LNCaP clone FGC (cell line): ENCODE data around the gene ARHGAP21.

ENCODE experiments used
- DNase-seq: peaks from one replicate; pipeline ENCODE4 v3.0.0-alpha.2; 2011; ENCODE audit warnings: low read depth
- H3K4me3 ChIP-seq: 2 replicates; pipeline ENCODE4 v1.5.1; 2011; ENCODE audit warnings: mild to moderate bottlenecking, low read depth, low read length, control low read depth
- TF ChIP-seq, protein P1 (sequence below): IDR thresholded peaks from 2 replicates; pipeline ENCODE4 v1.5.1; 2012; ENCODE audit warnings: mild to moderate bottlenecking; ENCODE audit not compliant: control insufficient read depth, insufficient read depth; ENCODE audit errors: extremely low read depth

ARHGAP21 gene

DNA sequence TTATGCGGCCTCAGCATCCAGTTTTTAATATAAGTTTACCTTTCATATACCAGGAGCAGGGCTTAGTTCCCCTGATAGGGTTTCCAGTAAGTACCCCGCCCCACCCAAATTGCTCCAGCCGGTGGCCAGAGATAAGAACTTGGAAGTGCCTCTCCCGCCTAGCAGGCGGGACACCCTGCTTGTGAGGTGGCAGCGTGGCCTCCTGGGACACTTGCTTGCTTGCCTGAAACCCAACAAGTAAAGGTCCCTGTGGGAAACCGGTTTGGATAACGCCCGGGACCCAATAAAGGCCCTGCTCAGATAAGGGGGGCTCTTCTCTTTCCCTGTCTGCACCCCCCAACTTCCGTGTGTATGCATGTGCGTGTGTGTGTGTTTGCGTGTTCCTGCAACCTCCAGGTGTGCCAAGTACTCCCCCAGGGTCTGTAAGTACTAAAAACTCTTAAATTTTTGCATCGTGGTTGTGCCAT, 154.3 kb downstream of the ARHGAP21 start:
- no peak overlapping the region for H3K4me3 ChIP-seq
- TF ChIP-seq, protein P1, sequence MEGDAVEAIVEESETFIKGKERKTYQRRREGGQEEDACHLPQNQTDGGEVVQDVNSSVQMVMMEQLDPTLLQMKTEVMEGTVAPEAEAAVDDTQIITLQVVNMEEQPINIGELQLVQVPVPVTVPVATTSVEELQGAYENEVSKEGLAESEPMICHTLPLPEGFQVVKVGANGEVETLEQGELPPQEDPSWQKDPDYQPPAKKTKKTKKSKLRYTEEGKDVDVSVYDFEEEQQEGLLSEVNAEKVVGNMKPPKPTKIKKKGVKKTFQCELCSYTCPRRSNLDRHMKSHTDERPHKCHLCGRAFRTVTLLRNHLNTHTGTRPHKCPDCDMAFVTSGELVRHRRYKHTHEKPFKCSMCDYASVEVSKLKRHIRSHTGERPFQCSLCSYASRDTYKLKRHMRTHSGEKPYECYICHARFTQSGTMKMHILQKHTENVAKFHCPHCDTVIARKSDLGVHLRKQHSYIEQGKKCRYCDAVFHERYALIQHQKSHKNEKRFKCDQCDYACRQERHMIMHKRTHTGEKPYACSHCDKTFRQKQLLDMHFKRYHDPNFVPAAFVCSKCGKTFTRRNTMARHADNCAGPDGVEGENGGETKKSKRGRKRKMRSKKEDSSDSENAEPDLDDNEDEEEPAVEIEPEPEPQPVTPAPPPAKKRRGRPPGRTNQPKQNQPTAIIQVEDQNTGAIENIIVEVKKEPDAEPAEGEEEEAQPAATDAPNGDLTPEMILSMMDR: no peak
- no peak for DNase-seq

GRCh38 chr10:24568042-24568441, 155.6 kb downstream of the ARHGAP21 start:
- TF ChIP-seq, protein P1: no peak
- no peak for DNase-seq
- H3K4me3 ChIP-seq: no peak overlapping the region

DNA sequence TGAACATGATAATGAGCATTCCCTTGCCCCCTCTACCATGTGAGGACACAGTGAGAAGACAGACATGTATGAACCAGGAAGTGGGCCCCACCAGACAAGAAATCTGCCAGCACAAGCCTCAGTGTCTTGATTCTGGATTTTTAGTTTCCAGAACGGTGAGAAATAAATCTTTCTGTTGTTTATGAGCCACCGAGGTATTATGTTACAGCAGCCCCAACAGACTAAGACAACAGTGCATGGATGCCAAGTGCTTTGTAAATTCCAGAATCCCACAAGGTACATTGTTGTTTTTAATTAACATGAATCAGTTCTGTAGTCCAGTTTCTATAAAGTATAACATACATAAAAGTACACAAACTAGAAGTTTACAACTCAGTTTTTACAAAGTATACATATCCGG, 162.2 kb downstream of the ARHGAP21 start:
- DNase-seq: peak; percentile 11
- TF ChIP-seq, protein P1: no peak
- no peak overlapping the region for H3K4me3 ChIP-seq

- TF ChIP-seq, protein P1: peak; percentile 89
- DNase-seq: peak; percentile 64
- no peak overlapping the region for H3K4me3 ChIP-seq
Measured at GRCh38 chr10:24556750-24557742, 166.6 kb downstream of the ARHGAP21 start.

DNA sequence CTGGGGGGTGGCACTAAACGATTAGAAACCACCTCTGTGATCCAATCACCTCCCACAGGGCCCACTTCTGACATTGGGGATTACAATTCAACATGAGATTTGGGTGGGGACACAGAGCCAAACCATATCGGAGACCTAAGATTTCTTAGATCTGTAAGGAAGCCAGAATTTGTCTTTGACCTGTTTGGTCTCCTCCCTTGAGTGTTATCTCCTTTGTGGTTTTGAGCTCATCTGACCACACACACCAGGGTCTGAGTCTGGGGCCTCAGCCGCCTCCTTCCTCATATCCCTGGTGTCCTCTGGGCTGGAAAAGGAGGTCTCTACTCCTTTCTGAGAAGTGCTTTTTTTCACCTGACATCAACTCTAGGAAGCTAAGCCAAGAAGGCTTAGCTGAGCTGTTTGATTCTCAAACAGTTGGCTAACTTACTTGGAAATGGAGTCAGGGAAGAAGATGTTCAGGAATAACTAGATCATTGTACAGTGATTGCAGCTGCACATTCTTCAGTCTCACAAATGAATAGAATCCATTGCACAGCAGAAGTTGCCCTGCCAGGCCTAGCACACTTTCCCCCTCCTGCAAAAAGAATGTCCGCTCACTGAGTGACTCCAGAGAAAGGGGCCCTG, 167.4 kb downstream of the ARHGAP21 start:
- no peak overlapping the region for H3K4me3 ChIP-seq
- DNase-seq: no peak
- TF ChIP-seq, protein P1: no peak

DNA sequence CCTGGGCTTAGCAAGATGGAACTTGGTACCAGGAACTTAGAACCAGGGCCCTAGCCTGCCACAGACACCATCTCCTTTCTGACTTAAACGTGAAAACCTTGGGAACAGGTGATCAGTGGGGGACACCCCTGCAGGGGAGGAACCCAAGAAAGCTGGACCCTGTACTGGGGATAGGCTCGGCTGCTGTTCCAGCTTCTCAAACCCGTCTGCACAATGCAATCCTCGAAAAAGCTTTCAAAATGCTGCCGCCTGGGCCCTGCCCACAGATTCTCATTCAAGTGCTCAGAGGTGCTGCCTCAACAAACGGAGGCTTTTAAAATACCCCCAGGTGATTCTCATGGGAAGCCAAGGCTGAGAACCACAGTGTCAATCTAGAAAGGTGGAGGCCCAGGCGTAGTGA, 169.7 kb downstream of the ARHGAP21 start:
- no peak overlapping the region for H3K4me3 ChIP-seq
- DNase-seq: no peak
- TF ChIP-seq, protein P1: no peak
